Esophagus squamous epithelium (tissue), 4 donors: ENCODE measurements around the gene APOBEC3G.

Experiments used
- POLR2A ChIP-seq, 4 donors: fragments of 450-650 bp; IDR thresholded peaks; one replicate each; pipeline ENCODE4 v1.6.1; 2017; ENCODE audit warnings: antibody characterized with exemption in 4 of 4, mild to moderate bottlenecking in 4 of 4, moderate library complexity in 3 of 4
- TF ChIP-seq, protein P1 (sequence below), 6 experiments: fragments of 450-650 bp in 4 of 6; fragments of 200-600 bp in 2 of 6; sonication (generic) in 2 of 6; IDR thresholded peaks; one replicate each; pipeline ENCODE4 v1.5.1; 2016 to 2019; ENCODE audit warnings: antibody characterized with exemption in 6 of 6, mild to moderate bottlenecking in 4 of 6, moderate library complexity in 4 of 6

DNA sequence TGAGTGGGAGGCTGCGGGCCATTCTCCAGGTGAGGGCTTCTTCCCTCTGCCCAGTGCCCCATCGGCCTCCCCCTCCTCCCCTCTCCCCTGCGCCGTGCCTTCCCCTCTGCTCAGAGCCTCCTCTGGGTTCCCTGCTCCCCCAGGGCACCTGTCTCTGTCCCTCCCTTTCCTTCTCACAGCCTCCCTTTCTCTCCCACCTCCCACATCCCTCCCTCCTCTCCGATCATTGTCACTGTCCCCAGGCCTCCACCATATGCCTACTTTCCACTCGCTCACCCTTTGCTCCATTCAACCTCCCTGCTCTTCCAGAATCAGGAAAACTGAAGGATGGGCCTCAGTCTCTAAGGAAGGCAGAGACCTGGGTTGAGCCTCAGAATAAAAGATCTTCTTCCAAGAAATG is 10.0 kb downstream of the APOBEC3G start:
- TF ChIP-seq, protein P1, sequence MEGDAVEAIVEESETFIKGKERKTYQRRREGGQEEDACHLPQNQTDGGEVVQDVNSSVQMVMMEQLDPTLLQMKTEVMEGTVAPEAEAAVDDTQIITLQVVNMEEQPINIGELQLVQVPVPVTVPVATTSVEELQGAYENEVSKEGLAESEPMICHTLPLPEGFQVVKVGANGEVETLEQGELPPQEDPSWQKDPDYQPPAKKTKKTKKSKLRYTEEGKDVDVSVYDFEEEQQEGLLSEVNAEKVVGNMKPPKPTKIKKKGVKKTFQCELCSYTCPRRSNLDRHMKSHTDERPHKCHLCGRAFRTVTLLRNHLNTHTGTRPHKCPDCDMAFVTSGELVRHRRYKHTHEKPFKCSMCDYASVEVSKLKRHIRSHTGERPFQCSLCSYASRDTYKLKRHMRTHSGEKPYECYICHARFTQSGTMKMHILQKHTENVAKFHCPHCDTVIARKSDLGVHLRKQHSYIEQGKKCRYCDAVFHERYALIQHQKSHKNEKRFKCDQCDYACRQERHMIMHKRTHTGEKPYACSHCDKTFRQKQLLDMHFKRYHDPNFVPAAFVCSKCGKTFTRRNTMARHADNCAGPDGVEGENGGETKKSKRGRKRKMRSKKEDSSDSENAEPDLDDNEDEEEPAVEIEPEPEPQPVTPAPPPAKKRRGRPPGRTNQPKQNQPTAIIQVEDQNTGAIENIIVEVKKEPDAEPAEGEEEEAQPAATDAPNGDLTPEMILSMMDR (IDR thresholded peaks at IDR 0.05), result no peak
- TF ChIP-seq POLR2A (IDR thresholded peaks at IDR 0.05), result no peak
